ENCODE data around the gene GRB10. TPM values are rescaled to one million over a fixed set of nuclear protein-coding genes. Genes with fewer than 3 reads are reported as not detected.

The GRB10 gene
- total and polyA plus RNA-seq, 2 of the 8 experiments (the other 6 are each of a cell fraction or from before 2014, with no cell fraction given): 35.7 to 97.0 TPM

DNA sequence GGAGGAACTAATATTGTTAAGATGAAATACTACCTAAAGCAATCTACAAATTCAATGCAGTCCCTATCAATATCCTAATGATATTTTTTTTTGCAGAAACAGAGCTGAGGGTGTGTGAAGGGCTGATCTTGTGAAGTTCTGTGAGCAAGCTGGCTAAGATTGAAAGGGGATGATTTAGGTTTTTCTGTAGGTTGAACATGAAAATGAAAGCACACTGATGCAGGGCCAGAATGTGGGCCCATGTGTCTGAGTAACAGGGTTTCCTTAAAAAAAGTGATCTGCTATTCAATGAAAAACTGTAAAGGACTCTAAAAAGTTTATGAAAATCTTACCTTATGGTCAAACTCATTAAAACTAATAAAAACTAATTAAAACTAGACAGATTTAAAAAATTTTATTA lies 47.4 kb downstream of the GRB10 start (continued):
- TF ChIP-seq EP300 (IDR thresholded peaks at IDR 0.05; ENCODE audit: borderline replicate concordance in 1 of 2, low read depth in 2 of 2, low read length in 2 of 2): no peak
- TF ChIP-seq, protein P1, sequence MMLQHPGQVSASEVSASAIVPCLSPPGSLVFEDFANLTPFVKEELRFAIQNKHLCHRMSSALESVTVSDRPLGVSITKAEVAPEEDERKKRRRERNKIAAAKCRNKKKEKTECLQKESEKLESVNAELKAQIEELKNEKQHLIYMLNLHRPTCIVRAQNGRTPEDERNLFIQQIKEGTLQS (IDR thresholded peaks at IDR 0.05; ENCODE audit: insufficient read depth, low read depth, low read length): no peak

Data from H1 (cell line).